GM21786 (cell line): Measurements from ENCODE around the gene IGFL3.
"Not testable (repeated sequence)": the region's sequence is repeated elsewhere in the genome, so short reads cannot be mapped to it uniquely, and the experiment has no call there.

Experiments used
- ATAC-seq: cut with Tn5 transposase; IDR thresholded peaks from one replicate; pipeline ENCODE4 v1.9.1; 2021; ENCODE audit not compliant: unreplicated experiment

IGFL3 gene

DNA sequence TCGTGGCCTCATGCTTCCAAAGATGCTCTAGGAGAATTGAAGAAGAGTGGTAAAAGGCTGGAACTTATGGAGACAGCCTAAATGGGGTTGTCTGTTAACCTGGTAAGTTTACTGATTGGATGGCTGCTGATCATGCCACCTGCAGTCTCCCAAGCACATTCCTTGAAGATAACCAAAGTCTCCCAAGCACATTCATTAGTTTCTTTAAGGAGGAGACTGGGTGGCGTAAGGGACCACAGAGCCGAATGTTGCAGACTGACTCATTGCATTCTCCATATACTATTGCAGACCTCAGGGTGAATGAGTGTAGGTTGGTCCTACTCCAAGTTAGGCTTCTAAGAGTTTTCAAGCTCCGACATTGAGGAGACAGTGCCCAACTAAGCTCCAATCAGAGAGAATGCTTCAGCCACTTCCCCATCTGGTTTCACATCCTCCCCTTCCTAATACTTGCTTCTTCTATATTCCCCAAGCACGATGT, at the start of gene IGFL3:
Gene IGFL3, minus strand, starts transcription at position 51 of the 478 bp plus-strand sequence. Its CDS starts 39 bp downstream, at position 12.
- ATAC-seq = no peak

DNA sequence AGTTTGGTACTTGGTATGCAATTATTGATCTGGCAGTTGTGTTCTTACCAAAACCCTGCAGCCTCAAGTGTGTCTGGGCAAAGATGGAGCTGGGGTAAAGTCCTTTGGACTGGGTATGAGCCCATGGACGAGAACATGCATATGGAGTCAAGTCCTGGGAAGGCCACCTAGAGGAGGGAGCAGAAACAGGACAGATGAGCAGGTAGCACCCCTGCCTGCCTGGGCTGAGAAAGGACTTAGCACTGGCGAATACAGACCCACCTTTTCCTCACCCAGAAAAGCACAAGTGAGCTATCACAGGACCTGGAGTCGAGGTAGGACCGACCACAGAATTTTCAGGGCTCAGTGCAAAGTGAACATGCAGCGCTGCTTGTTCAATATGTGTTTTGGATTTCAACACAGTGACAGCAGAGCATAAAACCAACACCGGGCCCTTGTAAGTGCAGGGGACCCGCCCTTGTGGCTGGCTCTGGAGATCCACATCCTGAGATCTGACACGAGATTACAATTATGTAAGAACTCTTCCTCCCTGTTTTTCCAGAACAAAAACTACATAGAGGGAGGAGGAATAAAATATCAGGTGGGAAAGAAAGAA, 49.5 kb upstream of the IGFL3 start:
- no peak for ATAC-seq

DNA sequence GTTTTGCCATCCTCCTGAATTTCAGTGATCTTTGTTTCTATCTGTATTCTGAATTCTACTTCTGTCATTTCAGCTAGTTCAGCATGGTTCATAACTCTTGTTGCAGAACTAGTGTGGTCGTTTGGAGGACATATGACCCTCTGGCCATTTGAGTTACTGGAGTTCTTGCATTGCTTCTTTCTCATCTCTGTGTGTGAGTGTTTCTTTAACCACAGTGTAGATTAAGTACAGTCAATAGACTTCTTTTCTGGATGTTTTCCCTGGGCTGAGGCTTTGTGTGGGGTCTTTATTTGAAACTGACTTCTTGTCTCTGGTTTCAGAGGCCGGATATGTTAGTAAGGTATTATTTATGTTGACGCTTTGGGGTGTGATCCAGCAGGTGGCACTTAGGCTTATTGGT, 38.2 kb upstream of the IGFL3 start:
- no peak for ATAC-seq

DNA sequence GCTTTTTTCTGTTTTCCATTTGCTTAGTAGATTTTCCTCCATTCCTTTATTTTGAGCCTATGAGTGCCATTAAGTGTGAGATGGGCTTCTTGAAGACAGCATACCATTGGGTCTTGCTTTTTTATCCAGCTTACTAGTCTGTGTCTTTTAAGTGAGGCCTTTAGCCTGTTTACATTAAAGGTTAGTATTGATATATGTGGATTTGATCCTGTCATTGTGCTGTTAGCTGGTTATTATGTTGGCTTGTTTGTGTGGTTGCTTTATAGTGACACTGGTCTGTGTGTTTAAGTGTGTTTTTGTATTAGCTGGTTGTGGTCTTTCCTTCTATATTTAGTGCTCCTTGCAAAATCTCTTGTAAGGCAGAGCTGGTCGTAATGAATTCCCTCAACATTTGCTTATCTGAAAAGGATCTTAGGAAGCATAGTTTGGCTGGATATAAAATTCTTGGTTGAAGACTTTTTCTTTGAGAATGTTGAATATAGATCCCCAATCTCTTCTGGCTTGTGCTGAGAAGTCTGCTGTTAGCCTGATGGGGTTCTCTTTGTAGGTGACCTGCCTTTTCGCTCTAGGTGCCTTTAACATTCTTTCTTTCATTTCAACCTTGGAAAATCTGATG, 37.3 kb upstream of the IGFL3 start:
- not testable (repeated sequence) for ATAC-seq

DNA sequence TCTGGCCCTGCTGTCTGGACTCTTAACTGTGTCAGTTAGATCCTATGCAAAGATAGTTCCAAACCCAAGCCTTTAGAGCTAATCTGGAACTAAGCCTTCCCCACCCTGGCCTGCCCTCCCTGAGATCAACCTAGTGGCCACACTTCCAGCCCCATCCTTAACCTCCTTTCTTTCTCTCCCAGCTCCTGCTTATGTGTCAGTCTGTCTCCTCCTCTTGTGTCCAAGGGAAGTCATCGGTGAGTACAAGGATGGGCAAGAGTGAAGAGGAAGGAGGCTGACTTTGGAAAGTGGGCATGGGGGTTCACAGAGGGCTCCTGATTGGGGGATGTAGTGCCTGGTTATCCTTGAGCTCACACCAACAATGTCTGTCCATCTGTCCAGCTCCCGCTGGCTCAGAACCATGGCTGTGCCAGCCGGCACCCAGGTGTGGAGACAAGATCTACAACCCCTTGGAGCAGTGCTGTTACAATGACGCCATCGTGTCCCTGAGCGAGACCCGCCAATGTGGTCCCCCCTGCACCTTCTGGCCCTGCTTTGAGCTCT, 35.8 kb upstream of the IGFL3 start:
- ATAC-seq = no peak

DNA sequence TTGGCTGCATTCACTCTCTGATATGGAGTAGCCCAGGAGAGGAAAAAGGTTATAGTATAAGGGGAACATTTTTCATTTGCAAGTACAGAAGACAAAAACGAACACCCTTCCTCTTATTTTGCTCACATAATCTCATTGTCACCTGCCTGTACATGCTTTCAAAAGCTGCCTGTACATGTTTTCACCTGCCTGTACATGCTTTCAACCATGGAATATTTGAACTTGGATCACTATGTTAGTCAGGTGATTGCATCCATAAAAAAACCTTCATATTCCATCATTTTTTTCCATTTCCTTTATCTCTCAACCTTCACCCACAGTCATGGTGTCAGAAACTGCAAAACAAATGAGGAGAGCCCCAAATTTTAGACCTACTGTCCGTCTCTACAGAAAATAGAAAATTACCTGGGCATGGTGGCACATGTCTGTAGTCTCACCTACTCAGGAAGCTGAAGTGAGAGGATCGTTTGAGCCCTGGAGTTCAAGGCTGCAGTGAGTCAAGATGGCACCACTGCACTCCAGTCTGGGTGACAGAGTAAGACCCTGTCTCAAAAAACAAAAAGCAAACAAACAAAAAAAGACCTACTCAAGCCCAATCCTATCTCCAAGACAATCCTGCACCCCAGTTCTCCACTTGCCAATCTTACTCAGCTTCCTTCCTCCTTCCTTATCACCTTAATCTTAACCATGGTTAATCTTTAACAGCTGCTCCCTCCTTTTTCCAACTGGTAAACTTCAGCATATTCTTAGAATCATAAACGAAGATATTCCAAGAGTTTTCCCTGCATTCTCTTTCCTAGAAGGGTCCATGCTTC, 35.1 kb upstream of the IGFL3 start:
- no peak for ATAC-seq

DNA sequence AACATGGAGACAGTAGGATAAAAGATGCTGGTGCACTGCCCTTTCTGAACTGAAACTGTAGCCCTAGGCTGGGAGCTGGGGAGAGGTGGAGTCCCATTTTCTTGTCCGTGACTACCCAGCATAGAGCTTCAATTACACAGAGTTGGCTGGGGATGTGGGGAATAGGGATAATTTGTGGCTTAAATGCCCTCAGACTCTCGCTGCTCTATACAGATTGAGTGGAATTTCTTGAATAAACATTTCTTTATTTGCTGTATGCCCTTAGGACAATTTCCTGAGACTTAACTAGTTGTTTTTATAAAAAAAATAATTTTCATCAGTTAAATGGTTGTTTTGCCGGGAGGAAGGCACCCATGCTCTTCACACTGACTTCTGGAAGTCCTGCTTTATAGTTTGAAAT, 30.7 kb upstream of the IGFL3 start:
- no peak for ATAC-seq

DNA sequence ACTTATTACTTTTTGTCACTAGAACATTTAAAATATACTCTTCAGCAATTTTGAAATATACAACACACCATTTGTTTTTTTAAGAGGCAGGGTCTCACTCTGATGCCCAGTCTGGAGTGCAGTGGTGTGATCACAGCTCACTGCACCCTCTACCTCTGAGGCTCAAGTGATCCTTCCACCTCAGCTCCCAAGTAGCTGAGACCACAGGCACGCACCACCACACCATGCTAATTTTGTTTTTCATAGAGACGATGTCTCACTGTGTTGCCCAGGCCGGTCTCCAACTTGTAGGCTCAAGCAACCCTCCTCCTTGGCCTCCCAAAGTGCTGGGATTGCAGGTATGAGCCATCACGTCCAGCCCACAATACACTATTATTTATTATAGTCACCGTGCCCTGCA, 26.1 kb upstream of the IGFL3 start:
- ATAC-seq = no peak

DNA sequence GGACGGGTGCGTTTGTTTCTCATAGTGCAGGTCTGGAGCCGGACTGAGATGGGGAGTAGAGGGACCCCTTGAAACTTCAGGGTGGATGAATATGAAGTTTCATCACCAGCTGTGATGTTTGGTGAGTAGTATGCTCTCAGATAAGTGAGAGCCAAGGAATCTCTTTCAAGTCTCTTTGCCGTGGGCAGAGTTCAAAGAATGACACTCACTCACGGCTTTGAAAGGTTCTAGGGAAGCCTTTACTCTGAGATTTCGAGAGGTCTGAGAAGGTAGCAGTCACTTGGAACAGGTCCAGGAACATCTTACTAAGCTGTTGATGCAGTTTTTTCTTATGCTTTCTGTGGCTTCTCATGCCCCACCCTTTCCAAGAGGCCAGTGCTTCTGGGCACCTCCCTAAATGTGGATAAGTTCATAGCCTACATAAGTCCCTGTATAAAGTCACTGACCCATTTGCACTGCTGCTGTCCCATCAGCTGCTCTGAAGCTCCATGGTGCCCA, 23.4 kb upstream of the IGFL3 start, which contains the start of gene IGFL2:
Gene IGFL2, plus strand, starts transcription at position 448 of the 498 bp plus-strand sequence. Its CDS starts 41 bp downstream, at position 489.
- ATAC-seq = no peak

DNA sequence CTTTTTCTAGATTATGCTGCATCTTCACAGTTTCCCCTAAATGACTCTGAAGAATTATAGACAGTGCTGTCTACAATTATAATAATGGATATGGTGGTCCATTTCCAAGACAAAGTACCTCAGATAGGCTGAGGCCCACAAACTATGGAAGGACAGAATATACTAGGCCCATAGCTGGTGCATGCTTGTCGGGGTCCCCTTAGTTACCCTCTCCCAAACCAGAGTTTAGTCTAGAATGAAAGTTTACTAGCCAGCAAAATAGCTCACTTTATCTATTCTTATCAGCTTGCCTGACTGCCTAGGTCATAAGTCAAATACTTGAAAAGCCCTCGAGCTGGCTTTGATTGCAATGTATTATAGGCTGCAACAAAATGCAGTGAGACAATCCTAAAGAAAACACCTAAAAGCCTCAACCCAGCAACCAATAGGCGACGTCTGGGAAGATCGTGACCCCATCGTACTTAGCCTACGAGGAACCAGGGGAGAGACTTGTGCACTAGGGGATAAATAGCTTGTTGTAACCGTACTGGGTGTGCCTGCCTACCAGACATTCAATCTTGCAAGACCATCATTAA, 22.8 kb upstream of the IGFL3 start:
- ATAC-seq = no peak

DNA sequence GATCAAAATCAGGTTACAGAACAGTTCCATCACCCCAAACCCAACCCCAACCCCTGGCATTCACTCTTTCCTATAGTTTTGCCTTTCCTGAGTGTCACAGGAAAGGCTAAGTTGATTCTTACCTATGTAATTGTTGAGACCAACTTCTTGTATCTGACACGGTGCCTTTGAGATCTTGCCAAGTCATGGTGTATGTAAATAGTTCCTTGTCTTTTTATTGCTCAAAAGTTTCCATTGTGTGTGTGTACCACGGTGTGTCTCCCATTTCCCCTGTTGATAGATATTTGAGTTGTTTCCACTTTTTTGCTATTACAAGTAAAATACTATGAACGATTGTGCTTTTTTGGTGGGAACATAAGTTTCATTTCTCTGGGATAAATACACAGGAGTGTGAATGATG, 20.3 kb upstream of the IGFL3 start:
- no peak for ATAC-seq

DNA sequence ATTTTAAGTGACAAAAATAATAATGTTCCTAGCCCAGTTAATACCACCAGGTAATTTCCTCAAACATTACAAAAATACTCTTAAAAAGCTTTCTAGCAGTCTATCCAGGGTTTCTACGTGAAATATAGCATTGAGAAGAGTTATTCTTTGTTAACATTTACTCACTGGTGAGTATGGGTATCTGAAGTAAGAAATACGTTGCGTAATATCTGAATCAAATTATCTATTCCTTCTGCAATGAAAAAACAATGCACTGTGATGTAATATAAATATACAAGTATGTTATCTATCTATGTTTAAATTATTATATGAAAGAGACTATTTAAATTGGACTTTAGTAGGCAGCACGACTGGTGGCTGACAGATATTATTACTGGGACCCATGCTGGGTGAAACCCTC, 17.8 kb upstream of the IGFL3 start:
- no peak for ATAC-seq

DNA sequence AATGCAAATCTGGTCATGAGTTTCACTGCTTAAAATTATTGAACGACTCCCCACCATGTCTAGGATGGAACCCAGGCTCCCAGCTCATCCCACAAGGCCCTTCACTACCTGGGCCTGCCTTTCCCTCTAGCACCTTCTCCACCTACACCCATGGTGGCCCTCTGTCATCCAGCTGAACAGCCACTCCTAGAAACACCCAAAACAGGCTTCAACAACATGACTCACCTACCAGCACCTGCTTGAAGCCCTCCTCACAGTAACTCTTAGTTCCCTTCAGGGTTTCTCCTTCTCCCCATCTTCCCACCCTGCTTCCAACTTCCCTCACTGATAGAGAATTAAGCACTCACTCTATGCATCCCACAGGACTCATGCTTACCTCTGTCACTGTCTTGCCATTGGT, 16.9 kb upstream of the IGFL3 start:
- ATAC-seq = no peak

DNA sequence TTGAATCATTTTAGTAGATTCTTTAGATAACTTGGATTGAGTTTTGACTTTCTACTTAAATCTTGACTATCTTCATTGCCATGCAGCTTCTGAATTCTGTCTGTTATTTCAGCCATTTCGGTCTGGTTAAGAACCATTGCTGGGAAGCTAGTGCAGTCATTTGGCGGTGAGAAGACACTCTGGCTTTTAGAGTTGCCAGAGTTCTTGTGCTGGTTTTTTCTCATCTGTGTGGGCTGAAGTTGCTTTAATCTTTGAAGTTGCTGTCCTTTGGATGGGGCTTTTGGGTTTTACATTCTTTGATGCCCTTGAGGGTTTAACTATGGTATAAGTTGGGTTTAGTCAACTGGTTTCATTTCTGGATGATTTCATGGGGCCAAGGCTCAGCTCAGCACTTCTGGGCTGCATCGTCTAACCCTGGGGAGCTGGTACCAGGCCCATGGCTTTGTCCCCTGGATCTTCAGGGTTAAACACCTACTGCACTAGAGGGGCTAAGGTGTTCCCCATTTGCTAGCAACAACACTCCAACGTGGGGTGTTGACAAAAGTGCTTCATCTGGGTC, 13.5 kb upstream of the IGFL3 start:
- no peak for ATAC-seq

DNA sequence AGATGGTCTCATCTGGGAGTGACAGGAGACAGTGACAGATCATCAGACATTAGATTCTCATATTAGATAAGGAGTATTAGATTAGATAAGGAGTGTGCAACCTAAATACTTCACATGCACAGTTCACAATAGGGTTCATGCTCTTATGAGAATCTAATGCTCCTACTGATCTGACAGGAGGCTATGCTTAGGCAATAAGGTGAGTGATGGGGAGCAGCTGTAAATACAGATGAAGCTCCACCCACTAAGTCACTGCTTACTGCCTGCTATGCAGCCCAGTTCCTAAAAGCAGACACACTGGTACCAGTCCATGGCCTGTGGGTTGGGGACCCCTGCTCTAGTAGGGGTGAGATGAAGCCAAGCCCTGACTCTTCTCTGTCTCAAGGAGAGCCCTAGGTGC, 10.0 kb upstream of the IGFL3 start:
- ATAC-seq = no peak

DNA sequence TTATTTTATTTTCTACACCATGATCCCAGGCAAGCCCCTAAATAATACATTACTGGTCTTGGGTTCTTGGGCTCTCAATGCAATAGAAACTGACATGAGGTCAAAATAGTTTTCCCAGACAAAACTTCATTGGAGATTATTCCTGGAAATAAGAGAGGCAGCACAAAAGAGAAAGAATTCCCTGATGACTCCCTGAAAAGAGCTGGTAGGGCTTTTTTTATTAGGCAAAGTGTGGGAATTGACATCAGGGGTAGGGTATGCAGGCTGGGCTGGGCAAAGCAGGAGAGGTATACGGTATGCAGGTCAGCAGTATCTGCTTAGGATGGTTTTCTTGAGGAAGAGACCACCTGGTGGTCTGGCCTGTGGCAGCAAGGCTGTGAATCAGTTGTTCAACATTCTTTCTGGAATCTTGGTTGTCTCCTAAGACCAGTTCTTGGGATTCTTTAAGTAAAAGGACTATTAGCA, 9.3 kb upstream of the IGFL3 start:
- ATAC-seq = no peak

DNA sequence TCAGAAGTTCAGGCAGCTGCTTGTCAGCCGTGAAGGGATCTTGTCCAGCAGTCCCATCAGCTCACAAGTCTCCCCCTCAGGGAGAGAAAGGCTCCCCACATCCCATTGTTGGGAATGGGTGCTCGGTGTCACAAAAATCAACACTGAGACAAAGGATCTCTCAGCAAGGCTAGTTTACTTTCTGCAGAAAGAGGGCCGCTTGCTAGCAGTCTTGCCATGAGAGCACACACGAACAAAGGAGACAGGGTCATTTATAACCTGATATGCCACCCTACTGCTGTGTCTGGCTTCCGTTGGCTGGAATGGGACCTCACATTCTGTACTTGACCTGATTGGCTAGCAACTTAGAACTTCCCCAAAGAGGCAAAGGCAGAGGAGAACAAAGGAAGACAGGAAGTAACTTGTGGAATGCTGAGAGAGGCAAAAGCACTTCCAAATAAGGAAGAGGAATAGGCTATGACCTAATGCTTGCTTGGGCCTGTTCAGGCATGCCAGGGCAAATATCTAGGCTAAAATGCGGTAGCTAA, 8.7 kb upstream of the IGFL3 start:
- no peak for ATAC-seq

DNA sequence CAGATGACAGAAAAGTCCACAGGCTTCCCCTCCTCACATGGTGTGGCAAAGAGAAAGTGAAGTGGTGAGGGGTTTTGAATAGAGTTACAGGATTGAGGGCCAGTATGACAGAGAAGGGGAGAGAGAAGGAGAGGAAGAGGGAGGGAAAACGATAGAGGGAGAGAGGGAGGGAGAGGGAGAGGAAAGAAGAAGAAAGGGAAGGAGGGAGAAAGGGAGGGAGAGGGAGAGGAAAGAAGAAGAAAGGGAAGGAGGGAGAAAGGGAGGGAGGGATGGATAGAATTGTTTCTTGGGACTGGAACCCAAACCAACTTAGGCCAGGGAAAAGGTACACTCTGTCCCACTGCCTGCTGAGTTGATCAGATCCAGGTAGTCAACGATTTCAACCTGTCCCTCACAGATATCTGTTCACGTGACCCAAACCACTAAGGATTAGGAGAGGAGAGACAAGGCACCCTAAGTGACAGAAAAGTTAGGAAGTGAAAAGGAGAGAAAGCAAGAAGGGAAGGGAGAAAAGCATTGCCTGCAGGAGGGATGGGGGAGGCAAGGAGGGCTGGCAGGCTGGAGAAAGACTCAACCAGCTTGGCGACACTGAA, 8.1 kb upstream of the IGFL3 start:
- no peak for ATAC-seq

DNA sequence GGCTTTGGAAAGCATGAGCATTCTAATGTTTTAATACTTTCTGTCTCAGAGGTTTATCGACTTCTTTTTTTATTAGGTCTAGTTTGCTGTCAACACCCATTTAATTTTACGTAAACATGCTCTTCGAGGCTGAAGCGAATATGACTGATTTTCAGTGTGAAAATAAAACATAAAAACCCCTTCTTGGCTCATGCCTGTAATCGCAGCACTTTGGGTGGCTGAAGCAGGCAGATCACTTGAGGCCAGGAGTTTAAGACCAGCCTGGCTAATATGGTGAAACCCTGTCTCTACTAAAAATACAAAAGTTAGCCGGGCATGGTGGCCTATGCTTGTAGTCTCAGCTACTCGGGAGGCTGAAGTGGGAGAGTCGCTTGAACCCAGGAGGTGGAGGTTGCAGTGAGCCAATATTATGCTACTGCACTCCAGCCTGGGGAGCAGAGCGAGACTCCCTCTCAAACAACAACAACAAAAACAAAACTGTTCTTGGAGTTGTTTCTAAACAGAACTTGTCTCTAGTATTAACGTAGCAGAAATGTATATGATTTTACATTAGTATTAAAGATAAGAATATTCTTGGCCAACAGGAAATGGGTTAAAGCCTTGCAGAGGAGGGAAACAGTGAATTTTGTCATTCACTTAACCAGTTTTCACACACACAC, 7.1 kb upstream of the IGFL3 start:
- ATAC-seq = no peak
